HG03520 (cell line): ENCODE results near the gene AP2M1.

Source experiments
- ATAC-seq: cut with Tn5 transposase; IDR thresholded peaks from one replicate; pipeline ENCODE4 v1.9.1; 2021; ENCODE audit warnings: mild to moderate bottlenecking, moderate library complexity; ENCODE audit not compliant: unreplicated experiment

The AP2M1 gene

GRCh38 chr3:184223946-184224345 is 49.3 kb downstream of the AP2M1 start:
- ATAC-seq, result no peak

DNA sequence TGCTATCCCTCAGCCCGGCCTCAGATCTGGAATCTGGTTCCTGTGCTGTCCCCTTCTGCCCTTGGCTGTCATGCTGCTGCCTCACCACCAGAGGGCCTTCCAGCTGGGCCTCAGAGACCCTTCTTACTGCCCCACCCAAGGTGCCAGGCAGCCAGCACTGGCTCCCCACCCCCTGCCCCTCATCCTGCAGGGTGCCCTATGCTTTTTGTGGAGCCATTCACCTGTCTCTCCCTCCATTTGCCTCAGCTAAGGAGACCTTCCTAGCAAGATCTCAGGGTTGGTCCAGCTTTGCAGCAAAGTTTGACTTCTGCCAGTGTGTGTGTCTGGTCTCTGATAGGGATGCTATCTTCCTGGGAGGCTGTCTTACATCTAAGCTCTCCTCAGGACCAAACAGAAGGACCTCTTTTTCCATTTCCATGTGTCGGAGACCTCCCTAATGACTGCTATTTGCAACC is 52.9 kb downstream of the AP2M1 start:
- no peak for ATAC-seq

GRCh38 chr3:184228376-184229137 is 53.9 kb downstream of the AP2M1 start:
- no peak for ATAC-seq

GRCh38 chr3:184229394-184230080 is 54.9 kb downstream of the AP2M1 start, which contains the start of gene VWA5B2:
Gene VWA5B2 (plus strand): TSS chr3:184229585. CDS start chr3:184230529, 944 bp downstream.
- peak; percentile 76 for ATAC-seq

DNA sequence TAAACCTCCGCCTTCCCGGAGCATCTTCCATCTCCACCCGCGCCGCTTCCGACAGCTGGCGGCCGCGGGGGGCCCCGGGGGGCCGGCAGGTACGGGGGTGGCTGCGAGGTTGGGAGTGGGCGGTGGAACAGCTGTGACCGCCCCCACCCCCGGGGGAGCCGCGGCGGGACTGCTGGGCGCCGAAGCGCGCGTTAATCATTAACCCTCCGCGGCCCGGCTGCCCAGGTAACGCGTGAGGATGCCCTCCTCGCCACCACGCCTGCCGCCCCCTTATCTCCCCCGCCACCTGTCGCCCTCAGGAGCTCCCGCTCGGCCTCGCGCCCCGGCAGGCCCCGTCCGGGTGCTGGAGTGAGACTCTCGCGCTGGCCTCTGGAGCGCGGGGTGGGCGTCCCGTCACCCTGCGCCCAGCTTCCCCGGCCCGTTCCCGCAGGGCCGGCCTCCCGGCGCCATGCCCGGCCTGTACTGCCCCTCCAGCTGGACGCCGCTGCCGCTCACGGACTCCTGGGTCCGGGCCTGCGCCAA is 55.5 kb downstream of the AP2M1 start:
- ATAC-seq, result no peak

GRCh38 chr3:184230603-184231528 is 56.2 kb downstream of the AP2M1 start:
- no peak for ATAC-seq

GRCh38 chr3:184231671-184232070 is 57.0 kb downstream of the AP2M1 start:
- ATAC-seq, result no peak

GRCh38 chr3:184233127-184233843 is 58.6 kb downstream of the AP2M1 start:
- ATAC-seq, result no peak
